BJ (cell line): ENCODE data around the gene PCMT1. TPM values are rescaled to one million over a fixed set of nuclear protein-coding genes. Genes with fewer than 3 reads are reported as not detected.
"Not testable (repeated sequence)": the region's sequence is repeated elsewhere in the genome, so short reads cannot be mapped to it uniquely, and the experiment has no call there.

Source experiments
- CTCF ChIA-PET: fragments of 350-600 bp; formaldehyde crosslinking; extraction: SDS; loops from one replicate; lab custom pipeline; 2021; ENCODE audit warnings: antibody characterized with exemption, inconsistent platforms; lab: Yijun Ruan, JAX
- POLR2A ChIA-PET: fragments of 300-600 bp; sonication (Branson Sonifier 250); formaldehyde crosslinking; extraction: SDS; loops from one replicate; lab custom pipeline; 2021; ENCODE audit warnings: antibody characterized with exemption; lab: Charles Lee
- DNase-seq: peaks from one replicate; pipeline ENCODE4 v3.0.0-alpha.2; 2011; ENCODE audit warnings: low read depth
- H3K27me3 ChIP-seq: 2 replicates; pipeline ENCODE4 v1.6.0; 2011; ENCODE audit warnings: low read length; ENCODE audit not compliant: control insufficient read depth, insufficient read depth
- H3K36me3 ChIP-seq: 2 replicates; pipeline ENCODE4 v1.5.1; 2011; ENCODE audit warnings: low read length; ENCODE audit not compliant: control insufficient read depth, insufficient read depth
- H3K4me3 ChIP-seq: 2 replicates; pipeline ENCODE4 v1.5.1; 2011; ENCODE audit warnings: low read depth, mild to moderate bottlenecking, control low read depth, low read length
- polyA plus RNA-seq: library from polyadenylated mRNA; depleted of rRNA; stranded (reverse); fragments of >200 nt; gene quantifications from 2 replicates; pipeline ENCODE4 v1.2.3, GENCODE V29; 2011
- TF ChIP-seq, protein P1 (sequence below): IDR thresholded peaks from 2 replicates; pipeline ENCODE4 v1.5.1; 2011; ENCODE audit warnings: low read depth, mild to moderate bottlenecking, control low read depth, inconsistent platforms, low read length, moderate library complexity; ENCODE audit not compliant: insufficient read depth

Gene PCMT1
- polyA plus RNA-seq, 1 experiment = 63.2 TPM

DNA sequence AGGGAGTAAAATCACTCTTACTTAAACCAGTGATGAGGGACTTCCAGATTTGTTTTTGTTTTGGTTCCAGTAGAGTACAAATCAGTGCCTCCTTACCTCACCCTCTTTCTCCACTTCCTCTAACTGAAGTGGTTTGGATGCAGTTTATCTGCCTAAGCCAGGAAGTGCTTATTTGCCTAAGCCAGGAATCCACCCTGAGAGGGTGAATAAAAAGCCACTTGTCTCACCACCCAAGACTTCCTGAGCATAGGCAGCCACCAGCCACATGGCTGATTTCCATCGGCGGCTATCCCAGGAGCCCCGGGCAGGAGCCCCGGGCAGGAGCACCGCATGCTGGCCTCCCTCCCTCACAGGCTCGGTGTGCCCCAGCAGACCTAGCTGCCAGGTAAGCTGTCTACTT lies 102.6 kb downstream of the PCMT1 start:
- TF ChIP-seq, protein P1, sequence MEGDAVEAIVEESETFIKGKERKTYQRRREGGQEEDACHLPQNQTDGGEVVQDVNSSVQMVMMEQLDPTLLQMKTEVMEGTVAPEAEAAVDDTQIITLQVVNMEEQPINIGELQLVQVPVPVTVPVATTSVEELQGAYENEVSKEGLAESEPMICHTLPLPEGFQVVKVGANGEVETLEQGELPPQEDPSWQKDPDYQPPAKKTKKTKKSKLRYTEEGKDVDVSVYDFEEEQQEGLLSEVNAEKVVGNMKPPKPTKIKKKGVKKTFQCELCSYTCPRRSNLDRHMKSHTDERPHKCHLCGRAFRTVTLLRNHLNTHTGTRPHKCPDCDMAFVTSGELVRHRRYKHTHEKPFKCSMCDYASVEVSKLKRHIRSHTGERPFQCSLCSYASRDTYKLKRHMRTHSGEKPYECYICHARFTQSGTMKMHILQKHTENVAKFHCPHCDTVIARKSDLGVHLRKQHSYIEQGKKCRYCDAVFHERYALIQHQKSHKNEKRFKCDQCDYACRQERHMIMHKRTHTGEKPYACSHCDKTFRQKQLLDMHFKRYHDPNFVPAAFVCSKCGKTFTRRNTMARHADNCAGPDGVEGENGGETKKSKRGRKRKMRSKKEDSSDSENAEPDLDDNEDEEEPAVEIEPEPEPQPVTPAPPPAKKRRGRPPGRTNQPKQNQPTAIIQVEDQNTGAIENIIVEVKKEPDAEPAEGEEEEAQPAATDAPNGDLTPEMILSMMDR = no peak
- H3K4me3 ChIP-seq = no peak overlapping the region
- H3K36me3 ChIP-seq = no peaks in the 10 kb centered on the region
- no peak for DNase-seq
- CTCF ChIA-PET = no interaction called here
- no peaks in the 10 kb centered on the region for H3K27me3 ChIP-seq
- POLR2A ChIA-PET = no interaction called here

DNA sequence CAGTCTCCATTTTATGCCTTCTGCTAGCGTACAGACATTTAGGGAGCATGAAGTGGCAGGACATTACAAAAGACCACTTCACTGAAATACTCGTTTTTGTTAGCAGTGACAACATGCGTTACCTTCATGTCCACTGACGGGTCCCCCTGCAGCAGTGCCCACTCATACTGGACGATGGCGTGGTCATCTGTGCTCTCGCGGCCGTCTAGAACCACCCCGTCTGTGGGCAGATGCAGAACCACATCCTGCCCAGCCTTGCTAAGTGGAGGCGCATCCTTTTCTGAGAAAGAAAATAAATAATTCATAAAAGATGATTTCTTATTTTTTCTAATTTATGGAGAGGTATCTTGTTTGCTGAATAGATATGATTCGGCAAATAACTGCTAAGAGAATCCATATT lies 103.3 kb downstream of the PCMT1 start:
- Histone ChIP-seq H3K27me3 (no peaks in the 10 kb centered on the region), H3K4me3 (no peak overlapping the region), H3K36me3 (no peaks in the 10 kb centered on the region)
- ChIA-PET CTCF (no interaction called here), POLR2A (no interaction called here)
- no peak for DNase-seq
- TF ChIP-seq, protein P1 = no peak

DNA sequence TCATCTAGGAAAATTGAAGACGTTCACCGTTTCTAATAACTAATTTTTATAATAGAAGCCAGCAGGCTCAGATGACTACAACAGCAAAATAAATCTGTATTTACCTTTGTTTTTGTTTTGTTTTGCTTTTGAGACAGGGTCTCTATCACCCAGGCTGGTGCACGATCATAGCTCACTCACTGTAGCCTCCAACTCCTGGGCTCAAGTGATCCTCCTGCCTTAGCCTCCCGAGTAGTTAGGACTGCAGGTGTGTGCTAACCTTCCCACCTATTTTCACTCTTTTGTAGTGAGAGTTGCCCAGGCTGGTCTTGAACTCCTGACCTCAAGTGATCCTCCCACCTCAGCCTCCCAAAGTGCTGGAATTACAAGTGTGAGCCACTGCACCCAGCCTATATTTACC lies 104.5 kb downstream of the PCMT1 start:
- POLR2A ChIA-PET, H3K4me3 ChIP-seq, H3K36me3 ChIP-seq, H3K27me3 ChIP-seq, DNase-seq: not testable (repeated sequence)
- CTCF ChIA-PET = interaction anchor here (0.7 to 1.4 kb wide), 2 partner anchors 14 to 71 kb away, joined by 3 to 7 read pairs; no protein-coding TSS in a partner anchor

DNA sequence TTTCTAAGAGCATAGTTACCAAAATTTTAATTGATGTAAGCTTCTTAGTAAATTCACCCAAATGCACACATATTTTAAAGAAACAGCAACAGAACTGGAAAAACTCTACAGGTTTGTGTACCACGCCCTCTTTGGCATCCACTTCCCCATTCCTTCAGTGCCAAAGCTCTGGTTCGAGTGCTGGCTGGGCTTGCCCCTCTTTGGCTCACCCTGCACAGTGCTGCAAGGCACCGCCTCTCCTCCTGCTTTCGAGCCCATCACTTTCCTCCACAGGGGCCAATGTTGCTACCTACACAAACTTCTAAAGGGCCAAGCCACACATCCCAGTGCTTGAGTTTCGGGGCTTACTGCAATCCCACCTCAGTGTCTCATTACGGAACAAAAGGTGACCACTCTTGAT lies 105.0 kb downstream of the PCMT1 start:
- H3K36me3 ChIP-seq = no peaks in the 10 kb centered on the region
- no peak for DNase-seq
- H3K27me3 ChIP-seq = no peaks in the 10 kb centered on the region
- TF ChIP-seq, protein P1 = no peak
- ChIA-PET POLR2A (no interaction called here), CTCF (interaction anchor here (0.7 to 1.4 kb wide), 2 partner anchors 14 to 71 kb away, joined by 3 to 7 read pairs; no protein-coding TSS in a partner anchor)
- H3K4me3 ChIP-seq = no peak overlapping the region

DNA sequence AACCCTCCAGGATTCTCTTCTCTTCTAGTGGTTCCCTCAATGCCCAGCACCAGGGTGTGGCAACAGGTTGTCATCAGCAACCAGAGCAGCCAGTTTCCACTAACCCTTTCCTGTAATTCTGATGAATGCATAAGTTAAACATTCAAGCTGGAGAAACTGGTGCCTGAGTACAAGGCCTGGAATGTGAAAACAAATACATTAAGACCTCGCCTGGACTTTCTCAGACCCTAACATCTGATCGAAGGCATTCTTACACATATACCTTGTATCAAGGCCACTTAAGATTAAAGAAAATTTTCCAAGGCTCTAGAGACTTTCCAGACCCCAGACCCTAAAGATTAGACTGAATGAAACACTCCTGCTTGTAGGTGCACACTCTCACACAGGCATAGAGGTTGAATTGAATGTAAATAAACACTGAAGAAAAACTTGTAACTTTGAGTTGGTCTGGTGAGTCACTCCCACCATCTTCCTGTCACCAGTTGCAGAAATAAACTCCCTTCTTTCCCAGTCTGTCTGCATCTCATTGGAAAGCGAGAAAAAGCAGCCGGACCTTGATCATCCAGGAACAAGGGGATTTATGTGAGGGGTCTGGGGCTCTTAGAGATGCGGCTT lies 105.6 kb downstream of the PCMT1 start:
- no peaks in the 10 kb centered on the region for H3K36me3 ChIP-seq
- no peaks in the 10 kb centered on the region for H3K27me3 ChIP-seq
- no peak for DNase-seq
- H3K4me3 ChIP-seq = no peak overlapping the region
- CTCF ChIA-PET = interaction anchor here (0.6 to 2.3 kb wide), 3 partner anchors 15 to 132 kb away, joined by 3 to 8 read pairs (median 7); no protein-coding TSS in a partner anchor
- TF ChIP-seq, protein P1 = no peak
- POLR2A ChIA-PET = no interaction called here

DNA sequence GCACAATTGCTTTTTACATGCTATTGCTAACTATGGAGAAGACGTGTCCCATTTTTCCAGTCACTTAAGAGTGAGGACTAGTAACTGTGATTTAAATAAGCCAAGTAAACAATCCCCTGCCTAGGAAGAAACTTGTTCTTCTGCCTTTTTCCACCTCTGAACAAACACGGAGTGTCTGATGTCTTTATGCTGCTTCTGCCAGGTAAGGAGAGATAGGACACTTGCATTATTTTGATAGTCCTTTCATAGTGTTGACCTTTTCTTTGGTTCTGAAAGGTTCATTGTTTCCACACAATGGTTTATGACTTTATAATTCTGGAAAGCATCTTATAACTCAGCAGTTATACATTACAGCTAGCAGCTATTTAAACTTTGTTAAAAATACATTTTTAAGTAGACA lies 106.2 kb downstream of the PCMT1 start:
- POLR2A ChIA-PET = no interaction called here
- CTCF ChIA-PET = interaction anchor here (0.6 to 2.3 kb wide), 4 partner anchors 9 to 213 kb away, joined by 3 to 8 read pairs (median 4); partner anchors contain the start of gene ULBP3
- TF ChIP-seq, protein P1 = no peak

More for the DNA sequence above, 106.2 kb downstream of the PCMT1 start:
- Histone ChIP-seq H3K36me3 (no peaks in the 10 kb centered on the region), H3K4me3 (no peak overlapping the region), H3K27me3 (no peaks in the 10 kb centered on the region)
- DNase-seq = no peak
